GM19463 (cell line): Measurements from ENCODE around the gene FLT4.

Source experiments
- ATAC-seq: cut with Tn5 transposase; IDR thresholded peaks from one replicate; pipeline ENCODE4 v1.9.1; 2021; ENCODE audit warnings: mild to moderate bottlenecking, moderate library complexity; ENCODE audit not compliant: unreplicated experiment

Gene FLT4

DNA sequence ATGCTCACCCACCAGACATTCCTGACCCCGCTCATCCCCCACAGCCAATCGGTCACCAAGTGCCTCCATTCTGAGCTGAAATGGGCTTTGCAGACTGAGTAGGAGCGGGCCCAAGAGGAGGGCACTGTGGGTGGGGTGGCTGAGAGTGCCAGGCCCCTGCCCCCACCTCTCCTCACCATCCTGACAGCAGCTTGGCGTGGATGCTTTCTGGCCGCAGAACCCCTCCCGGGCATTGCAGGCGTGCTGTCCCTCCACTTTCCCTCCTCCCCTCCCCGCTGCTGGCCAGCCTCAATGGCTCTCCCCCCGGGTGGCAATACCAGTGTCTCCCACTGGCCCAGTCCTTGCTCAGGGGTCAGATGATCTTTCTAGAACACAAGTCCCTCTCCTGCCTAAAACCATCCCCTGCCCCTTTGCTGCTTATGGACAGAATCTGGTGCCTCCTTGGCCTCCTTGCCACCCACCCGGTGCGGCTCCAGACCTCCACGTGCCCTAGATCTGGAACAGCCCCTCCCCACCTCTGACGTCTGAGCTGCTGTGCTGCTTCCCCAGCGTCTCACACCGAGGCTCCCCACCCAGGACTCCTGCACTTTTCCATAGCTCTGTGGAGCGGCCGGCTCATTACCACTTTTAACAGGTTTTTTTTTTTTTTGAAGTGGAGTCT lies 6.1 kb downstream of the FLT4 start:
- ATAC-seq: no peak

DNA sequence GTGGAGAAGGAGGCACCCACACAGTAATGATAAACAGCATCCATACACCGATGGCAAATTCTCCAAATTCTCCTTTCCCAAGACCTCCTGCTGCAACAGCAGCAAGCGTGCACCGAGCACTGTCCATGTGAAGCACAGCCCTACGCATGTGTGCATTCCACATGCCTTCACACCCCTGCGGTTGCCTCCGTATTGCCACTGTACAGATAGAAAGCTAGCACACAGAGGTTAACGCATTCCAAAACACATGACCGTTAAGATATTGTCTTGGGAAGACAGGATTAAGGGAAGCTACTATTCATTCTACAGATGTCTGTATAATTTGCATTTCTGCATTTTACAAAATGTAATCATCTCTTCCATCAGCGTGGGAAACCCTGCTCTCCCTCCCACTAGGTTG lies 6.6 kb downstream of the FLT4 start:
- ATAC-seq: no peak

DNA sequence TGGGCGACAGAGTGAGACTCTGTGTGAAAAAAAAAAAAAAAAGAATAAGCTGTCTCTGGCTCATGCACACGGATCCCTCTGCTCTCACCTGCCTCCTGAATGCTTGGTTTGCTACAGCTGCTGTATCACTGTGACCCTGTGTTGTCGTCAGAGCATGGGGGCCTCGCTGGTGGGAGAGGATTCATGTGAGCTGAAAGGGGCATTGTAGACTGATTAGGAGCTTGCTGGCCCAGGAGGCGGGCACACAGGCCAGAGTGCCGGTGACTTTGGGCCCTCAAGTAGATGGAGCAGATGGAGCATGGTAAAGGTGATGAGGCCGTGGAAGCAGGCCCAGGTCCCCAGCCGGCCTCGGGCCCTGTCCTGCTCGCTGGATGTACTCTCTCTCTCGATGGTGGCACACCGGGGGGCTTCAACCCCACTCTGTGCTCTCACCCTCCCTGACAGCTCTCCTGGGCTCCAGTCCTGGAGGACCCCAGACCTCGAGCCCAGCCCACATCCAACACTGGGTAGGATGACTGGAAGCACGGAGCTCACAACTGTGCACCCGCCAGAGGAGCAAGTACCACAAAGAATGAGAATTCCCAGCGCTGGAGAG lies 7.1 kb downstream of the FLT4 start:
- ATAC-seq: no peak

DNA sequence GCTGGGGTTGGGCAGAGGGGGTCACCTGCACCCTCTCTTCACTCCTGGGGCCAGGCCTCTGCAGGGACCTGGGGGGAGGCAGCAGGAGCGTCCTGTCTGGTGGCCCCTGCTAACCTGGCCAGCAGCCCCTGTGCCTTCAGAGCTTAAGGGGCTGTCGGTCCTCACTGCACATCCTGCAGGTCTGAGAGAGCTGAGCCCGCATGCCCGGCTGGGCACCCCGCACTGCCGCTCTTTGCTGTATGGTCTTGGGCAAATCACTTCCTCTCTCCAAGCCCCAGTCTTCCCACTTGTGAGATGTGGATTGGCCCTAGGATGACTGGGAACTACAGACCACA lies 7.9 kb downstream of the FLT4 start:
- ATAC-seq: no peak

DNA sequence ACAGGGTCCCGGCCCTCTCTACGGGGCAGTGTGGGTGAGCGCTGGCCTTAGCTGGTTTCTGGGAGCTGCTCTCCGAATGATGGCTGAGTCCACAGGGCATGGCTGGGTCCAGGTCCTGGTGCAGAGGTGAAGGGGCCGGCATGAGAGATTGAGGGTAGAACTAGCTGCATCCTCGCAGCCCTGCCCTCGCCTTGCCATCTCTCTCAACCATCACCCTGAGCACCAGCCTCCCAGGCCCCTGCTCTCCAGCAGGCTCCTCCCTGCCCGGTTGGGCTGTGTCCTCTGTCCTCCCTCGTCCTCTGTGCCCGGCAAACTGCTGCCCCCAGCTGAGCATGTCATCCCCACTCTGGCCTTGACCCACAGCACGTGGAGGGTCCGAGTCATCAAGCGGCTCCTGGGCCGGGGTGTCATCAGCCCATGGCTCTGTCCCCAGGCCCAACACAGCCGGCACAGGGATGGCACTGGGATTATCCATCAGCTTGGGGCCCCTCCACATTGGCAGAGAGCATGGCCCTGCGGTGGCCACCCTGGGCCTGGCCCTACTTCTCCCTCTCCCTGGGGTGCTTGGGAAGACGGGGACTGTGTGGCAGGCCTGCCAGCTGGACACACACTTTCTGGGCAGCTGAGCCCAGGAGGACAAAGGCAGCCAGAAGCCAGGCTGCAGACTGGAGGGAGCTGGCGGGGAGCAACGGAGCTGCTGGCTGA lies 8.4 kb downstream of the FLT4 start:
- no peak for ATAC-seq

DNA sequence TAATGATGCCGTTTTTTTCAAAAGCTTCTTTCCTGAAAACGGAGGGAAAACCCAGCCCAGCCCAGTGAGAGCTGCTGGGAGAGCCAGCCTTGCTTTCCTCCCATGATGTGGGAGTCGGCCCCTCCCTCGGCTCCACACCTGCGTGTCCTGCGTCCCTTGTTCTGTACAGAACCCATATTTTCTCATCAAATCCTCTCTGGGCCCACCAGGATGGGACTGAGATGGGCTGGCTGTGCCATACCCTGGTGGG lies 8.9 kb downstream of the FLT4 start:
- no peak for ATAC-seq

DNA sequence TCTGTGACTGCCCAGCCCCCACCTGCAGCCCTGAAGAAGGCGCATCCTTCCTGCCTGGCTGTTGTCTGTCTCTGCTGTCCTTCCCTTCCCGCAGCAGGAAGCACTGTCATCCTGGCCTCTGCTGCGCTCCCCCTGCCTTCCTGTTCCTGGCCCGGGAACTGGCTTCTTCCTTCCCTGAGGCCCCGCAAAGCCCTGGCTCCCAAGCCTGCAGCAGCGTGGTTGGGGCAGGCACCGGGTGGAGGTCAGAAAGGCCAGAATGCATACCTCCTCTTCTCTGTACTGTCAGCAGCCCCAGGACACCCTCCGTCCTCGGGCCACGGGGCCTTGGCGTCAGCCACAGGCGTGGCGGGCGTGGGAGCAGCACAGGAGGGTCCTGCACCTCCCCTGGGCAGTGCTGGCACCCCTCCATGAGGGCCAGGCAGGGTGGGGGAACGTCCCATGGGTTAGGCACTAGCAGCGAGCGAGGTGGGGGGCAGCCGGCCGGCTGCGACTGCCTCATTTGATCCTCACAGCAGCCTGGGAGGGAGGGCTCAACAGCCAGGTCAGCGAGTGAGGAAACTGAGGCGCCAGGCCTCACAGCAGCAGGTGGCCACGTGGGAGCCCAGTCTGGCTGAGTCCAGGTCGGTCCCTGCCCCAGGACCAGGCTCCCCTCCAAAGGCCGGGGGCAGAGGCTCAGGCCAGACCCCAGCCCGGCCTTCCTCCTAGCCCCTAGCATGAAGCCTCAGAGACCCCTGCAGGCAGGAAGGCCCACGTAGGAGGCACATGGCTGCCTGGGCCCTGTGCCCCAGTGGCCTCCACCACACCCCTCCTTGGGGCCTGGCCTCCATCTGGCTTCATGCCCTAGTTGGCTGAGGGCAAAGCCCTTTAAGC lies 9.4 kb downstream of the FLT4 start:
- no peak for ATAC-seq

DNA sequence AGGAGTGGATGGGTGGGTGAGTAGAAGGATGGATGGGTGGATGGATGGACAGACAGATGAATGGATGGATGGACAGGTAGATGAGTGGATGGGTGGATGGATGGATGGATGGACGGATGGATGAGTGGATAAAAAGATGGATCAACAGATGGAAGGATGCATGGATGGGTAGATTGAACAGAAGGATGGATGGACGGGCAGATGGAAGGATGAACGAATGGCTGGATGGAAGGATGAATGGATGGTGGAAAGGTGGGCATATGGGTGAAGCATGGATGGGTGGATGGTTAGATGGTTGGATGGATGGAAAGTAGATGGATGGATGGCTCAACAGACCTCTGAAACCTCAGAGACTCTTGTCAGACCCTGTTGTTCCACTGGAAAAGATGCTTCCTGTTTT lies 10.1 kb downstream of the FLT4 start:
- ATAC-seq: no peak

DNA sequence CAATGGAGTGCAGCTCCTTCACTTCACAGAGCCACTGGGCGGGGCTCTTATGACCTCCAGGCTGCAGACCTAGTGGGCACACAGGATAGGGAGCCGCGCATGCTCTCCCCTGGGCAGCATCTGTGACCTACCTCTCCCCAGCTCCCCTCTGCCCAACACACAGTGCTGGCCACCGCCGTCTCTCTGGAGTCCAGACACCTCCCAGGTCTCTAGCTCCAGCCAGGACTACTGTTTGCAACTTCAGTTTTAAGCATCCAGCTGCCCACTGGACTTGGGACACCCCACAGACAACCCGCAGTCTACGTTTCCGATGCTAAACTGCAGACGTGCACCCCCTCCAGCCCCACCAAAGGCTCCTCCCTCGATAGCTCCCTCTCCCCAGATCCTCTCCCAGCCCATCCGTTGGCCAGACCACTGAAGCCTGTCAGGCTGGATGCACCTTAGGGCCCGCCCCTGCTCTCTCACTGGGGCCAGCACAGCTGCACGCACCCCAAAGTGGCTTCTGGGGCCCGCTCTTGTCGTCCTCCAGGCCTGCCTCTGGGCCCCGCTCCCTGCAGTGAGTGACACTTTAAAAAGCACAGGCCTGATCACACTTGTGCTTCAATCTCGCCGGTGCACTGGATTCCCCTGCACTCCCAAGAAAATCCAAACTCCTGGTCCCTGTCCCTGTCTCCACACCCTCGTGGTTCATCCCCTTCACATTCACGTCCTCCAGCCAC lies 11.3 kb downstream of the FLT4 start:
- no peak for ATAC-seq

DNA sequence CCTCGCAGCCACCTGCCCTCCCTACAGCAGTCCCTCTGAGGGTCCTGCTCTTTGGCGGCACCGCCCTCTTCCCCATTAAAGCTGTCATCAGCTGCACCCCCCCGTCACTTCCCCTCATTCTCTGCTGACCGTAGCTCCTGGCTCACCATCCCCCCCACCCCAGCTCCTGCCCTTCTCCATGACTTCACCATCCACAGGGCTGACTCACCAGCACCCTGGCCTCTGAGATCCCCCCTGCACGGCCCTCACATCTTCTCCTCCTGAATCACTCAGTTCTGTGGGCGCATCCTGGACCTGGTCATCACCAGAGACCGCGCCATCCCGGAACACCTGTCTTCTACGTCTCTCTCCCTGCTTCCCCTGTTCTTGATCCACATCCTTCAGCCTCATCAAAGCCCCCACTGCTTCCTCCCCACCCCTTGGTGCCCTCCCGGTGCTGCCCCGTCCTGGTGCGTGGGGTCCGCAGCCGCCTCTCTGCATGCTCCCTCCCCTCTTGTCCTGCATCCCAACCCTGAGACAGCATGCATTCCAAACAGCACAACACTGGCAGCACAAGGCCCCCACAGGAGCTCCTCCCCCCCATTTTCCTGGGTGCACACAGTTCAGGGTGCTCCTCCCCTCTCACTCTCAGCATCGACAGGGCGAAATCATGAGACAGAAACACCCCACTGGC lies 12.9 kb downstream of the FLT4 start:
- no peak for ATAC-seq

DNA sequence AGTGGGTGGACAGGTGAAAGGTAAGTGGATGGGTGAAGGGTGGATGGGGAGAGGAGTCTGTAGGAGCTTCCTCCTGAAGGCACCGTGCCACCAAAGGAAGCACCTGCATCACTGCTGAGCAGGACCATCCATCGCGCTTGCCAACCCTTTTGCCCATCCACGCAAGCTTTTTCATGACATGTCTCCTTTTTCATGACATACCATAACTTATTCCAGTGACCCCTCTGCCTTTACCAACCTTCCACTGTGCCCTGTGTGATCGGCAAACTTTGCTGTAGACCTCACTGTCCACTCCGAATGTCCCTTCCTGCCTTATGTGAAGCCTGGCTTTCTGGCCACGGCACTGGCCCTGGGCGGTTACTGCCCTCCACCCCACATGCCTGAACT lies 13.4 kb downstream of the FLT4 start:
- ATAC-seq: no peak

DNA sequence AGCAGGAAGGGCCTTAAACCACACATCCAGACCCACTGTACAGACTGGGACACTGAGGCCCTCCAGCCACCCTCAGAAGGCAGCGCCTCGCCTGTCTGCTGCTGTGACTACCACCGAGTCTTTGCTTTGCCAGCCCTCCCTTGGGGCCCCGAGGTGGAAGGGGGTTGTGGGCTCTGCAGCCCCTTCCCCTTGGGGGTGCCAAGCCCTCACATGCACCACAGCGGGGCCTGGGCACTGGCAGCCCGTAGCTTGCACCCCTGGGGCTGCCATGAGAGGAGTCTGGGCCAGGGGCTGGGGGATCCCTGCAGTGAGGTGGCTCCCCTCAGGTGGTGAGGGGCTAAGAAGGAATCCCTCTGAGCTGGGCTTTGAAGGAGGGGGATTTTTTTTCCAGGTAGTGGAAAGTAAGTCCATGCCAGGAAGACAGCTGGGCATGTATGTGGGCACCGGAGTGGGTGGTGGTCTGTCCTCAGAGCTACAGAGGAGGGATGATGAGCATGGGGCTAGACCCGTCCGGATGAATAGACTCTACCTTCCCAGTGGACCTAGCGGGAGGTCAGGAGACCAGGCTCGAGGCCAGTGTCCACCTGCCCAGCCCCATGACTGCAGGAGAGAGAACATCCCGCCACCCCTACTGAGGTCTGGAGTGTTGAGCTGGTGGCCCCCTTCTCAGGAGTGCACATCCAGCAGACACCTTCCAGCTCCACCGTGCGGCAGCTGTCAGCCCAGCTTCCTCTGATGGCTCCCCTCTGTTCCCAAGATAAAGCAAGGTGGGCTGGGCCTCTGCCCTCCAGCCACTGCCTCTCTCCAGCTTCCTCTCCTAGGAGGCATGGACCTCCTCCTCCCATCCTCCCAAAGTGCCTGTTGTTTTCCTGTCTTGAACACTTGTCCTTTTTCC lies 15.9 kb downstream of the FLT4 start:
- no peak for ATAC-seq

DNA sequence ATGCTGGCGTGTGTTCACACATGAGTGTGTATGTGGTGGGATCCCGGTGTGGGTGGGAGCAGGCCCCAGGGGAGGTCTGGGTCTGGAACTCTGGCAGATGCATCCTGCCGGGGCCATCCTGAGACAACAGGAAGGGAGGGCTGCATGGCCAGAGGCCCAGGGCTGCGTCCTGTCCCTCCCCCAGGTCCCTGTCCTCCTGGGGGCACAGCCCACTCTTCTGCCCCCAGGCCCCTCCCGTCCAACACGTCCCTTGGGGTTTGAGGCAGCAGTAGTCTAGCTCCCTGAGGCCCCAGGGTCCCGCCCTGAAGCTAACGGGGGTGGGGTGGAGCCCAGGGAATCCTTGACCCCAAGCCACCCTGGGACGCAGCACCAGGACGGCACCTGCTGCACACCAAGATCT lies 16.6 kb downstream of the FLT4 start:
- no peak for ATAC-seq

DNA sequence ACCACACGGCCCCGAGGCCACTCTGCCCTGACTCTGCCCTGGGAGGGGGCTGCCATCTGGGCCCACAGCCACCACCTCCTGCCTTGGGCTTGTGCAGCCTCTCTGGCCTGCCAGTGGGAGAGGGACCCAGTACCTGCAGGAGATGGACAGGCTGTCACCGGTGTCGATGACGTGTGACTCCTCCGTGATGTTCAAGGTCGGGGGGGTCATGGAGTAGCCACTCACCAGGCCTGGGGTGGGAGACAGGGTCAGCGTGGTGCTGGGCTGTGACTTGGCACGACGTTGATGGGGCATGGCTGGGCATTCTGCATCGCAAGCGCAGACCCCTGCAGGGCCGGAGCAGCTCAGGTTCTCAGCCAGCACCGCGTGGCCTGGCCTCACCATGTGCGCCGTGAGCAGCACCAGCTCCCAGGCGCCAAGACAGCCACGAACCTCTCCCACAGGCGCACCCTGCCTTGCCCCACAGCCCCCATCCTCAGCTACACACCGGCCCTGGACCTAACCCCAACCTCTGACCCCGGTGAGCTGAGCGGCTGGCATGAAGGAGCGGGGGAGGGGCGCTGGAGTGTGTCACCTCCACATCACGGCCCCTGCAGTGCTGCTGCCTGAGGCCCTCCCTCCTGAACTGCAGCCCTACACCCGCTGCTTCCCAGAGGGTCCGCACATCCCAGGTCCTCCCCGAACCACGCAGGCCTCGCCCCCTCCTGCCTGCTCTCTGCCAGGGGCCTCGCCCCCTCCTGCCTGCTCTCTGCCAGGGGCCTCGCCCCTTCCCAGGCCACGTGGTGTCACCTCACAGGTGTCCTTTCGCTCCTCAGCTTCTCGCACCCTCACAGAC lies 17.6 kb downstream of the FLT4 start:
- ATAC-seq: no peak

DNA sequence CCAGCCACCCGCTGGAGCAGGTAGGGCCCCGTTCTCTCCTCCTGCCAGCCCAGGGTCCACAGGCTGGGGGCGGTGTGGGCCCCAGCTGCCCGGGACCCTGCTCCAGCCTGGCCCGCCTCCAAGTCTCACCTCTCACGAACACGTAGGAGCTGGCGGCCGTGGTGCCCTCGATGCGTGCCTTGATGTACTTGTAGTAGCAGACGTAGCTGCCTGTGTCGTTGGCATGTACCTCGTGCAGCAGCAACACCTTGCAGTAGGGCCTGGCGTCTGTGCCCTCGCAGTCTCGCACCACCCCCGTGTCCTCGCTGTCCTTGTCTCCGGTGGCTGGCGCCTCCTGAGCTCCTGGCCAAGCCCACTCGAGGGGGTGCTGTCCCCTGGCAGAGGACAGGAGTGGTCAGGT lies 19.0 kb downstream of the FLT4 start:
- no peak for ATAC-seq

DNA sequence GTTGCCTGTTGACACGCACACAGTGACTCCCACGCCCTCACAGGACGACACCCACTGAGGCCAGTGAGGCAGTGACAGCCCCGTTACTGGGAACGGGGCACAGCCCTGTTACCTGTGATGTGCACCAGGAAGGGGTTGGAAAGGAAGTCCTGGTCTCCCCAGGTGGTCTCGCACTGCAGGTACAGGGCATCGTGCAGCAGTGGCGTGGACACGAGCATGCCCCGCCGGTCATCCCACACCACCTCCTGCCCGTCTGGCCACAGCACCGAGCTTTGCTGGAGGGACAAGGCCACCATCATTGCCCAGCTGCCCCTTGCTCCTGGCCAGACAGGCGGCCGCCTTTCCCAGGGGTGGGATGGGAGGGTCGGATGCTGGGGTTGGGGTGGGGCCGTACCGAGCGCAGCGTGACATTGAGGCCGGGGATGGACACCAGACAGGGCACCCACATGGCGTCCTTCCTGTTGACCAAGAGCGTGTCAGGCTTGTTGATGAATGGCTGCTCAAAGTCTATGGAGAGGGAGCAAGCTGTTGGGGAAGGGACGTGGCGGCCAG lies 19.5 kb downstream of the FLT4 start:
- ATAC-seq: no peak

DNA sequence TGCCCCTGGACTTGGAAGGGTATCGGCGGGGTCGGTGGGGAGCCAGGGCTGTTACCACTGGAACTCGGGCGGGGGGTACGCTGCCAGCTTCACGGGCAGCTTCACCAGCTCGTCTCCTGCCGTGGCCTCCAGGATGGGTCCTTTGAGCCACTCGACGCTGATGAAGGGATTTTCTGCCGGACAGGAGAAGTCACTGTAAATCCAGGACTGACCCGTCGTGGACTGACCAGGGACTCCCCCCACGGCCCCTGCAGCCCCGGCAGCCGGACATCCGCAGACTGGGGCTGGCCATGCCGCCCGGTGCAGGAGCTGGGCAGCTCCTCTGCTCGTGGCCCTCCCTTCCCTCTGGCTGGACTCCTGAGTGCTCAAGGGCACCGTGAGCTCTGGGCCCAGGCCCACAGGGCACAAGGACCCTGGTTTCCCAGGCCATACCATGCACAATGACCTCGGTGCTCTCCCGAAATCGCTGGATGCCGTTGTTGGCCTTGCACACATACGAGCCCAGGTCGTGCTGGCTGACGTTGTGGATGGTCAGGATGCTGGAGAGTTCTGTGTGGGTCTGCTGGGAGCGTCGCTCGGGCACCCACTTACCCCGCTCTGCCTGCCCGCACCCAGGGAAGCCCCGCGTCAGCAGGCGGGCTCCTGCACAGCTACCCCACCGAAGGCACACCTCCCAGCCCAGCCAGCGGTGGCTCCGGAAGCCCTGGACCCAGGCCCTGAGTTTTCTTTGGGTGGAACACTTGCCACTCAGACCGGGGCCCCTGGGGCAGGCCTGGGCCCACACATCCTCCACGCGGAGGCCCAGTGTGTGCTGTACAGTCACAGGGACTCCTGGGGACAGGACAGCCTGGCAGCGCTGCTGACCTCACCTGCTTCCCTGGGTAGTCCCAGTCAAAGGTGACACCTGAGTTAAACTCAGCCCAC lies 20.3 kb downstream of the FLT4 start:
- no peak for ATAC-seq

DNA sequence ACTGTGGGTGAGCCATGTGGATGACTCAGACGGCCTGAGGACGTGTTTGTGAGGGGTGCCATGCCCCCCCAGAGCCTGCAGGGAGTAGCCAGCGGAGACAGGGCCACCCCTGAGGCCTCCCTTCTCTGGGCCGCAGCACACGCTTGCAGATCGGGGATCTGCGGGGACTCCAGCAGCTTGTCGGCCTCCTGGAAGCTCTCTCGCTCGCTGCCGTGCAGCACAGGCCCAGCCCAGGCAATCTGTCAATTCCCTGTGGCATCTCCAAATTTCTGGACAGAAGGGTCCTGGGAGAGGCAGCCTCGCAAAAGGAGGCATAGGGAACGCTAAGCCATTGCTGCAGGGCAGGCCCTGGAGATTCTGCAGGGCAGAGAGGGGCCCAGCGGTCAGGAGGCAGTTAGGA lies 21.2 kb downstream of the FLT4 start:
- ATAC-seq: no peak
